Uterus (tissue), 4 donors: Measurements from ENCODE around the gene SUPT3H. TPM values are rescaled to one million over a fixed set of nuclear protein-coding genes. Genes with fewer than 3 reads are reported as not detected.
"Not testable (repeated sequence)": the region's sequence is repeated elsewhere in the genome, so short reads cannot be mapped to it uniquely, and the experiment has no call there.

ENCODE experiments used
- DNase-seq, 2 donors: peaks; one replicate each; pipeline ENCODE4 v3.0.0-alpha.2; 2019 to 2020
- H3K27ac ChIP-seq, 2 donors: fragments of 200-600 bp; sonication (generic); 1 replicate in 1 of 2; 2 replicates in 1 of 2; pipeline ENCODE4 v1.5.1; 2016 to 2018
- H3K27me3 ChIP-seq, 2 donors: fragments of 200-600 bp; sonication (generic); one replicate each; pipeline ENCODE4 v1.5.1; 2018 to 2019; ENCODE audit warnings: control low read depth in 1 of 2
- H3K36me3 ChIP-seq, 2 donors: fragments of 200-600 bp; sonication (generic); one replicate each; pipeline ENCODE4 v1.5.1; 2019; ENCODE audit warnings: control low read depth in 1 of 2
- H3K4me1 ChIP-seq, 2 donors: fragments of 200-600 bp; sonication (generic); one replicate each; pipeline ENCODE4 v1.5.1; 2018 to 2019; ENCODE audit warnings: control low read depth in 1 of 2
- H3K4me3 ChIP-seq, 2 donors: fragments of 200-600 bp; sonication (generic); 1 replicate in 1 of 2; 2 replicates in 1 of 2; pipeline ENCODE4 v1.5.1; 2018 to 2019; ENCODE audit warnings: mild to moderate bottlenecking in 1 of 2
- H3K9me3 ChIP-seq, 2 donors: fragments of 200-600 bp; sonication (generic); one replicate each; pipeline ENCODE4 v1.5.1; 2019; ENCODE audit warnings: control low read depth in 1 of 2
- POLR2A ChIP-seq, 2 donors: fragments of 450-650 bp; IDR thresholded peaks; one replicate each; pipeline ENCODE4 v1.6.1; 2016; ENCODE audit warnings: antibody characterized with exemption in 2 of 2, mild to moderate bottlenecking in 1 of 2, moderate library complexity in 1 of 2
- intact Hi-C: fragments of 100-400 bp; cut with DNase I; formaldehyde crosslinking; loops from one replicate; pipeline ENCODE4 v1.15.1; 2023; ENCODE audit warnings: low total_unique reads
- total RNA-seq, 4 donors: library from RNA; depleted of rRNA in 3 of 4; stranded (reverse); fragments of >200 nt in 3 of 4; gene quantifications; one replicate each; pipeline versions ENCODE4 v1.1.0 to v1.2.4, GENCODE V29; 2014 to 2023
- TF ChIP-seq, protein P1 (sequence below), 4 experiments: fragments of 200-600 bp in 2 of 4; fragments of 450-650 bp in 2 of 4; sonication (generic) in 2 of 4; IDR thresholded peaks; one replicate each; pipeline ENCODE4 v1.5.1; 2016 to 2019; ENCODE audit warnings: antibody characterized with exemption in 4 of 4, mild to moderate bottlenecking in 2 of 4, moderate library complexity in 1 of 4
- donor health status: DM: yes; HTN: yes; CAD: no.

The SUPT3H gene
- total RNA-seq, 4 donors from 2014 or later, result 1.3 to 14.9 (median 7.6) TPM

DNA sequence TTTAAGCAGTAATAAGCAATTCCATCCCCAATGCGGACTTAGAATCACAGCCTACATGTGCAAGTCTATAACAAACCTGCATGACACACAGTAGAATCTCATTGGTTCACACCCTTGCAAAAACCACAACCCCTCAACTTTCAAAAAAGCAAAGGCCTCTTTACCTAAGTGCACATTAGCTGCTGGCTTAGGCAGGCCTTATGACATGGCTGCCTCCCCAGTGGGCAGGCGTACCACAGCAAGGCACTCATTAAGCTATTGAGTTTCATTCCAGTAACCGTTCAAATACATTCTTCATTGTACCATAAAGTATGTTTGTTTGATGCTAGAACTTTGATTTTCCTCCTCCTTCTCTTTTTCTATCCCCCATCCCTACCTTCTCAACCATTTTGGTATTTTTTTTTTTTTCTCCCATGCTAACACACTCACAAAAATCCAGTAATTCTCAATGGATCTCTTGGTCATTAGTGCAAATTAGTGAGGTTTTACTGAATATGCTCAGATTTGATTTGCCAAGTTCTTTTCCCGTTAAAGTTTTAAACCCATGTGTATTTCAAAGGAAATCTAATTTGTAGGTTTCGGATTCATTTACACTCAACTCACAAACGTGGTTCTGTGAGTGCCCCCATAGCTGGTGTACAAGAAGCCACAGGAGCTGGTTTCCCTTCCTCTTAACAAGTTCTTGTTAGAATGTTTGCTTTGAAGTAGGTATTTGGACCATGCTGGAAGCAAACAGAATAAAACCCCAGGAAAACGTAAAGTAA is 510.0 kb downstream of the SUPT3H start:
- TF ChIP-seq, protein P1, sequence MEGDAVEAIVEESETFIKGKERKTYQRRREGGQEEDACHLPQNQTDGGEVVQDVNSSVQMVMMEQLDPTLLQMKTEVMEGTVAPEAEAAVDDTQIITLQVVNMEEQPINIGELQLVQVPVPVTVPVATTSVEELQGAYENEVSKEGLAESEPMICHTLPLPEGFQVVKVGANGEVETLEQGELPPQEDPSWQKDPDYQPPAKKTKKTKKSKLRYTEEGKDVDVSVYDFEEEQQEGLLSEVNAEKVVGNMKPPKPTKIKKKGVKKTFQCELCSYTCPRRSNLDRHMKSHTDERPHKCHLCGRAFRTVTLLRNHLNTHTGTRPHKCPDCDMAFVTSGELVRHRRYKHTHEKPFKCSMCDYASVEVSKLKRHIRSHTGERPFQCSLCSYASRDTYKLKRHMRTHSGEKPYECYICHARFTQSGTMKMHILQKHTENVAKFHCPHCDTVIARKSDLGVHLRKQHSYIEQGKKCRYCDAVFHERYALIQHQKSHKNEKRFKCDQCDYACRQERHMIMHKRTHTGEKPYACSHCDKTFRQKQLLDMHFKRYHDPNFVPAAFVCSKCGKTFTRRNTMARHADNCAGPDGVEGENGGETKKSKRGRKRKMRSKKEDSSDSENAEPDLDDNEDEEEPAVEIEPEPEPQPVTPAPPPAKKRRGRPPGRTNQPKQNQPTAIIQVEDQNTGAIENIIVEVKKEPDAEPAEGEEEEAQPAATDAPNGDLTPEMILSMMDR (IDR thresholded peaks at IDR 0.05), result no peak
- no peak for TF ChIP-seq POLR2A (IDR thresholded peaks at IDR 0.05)
- Histone ChIP-seq H3K27ac (no peak overlapping the region), H3K27me3 (no peaks in the 10 kb centered on the region), H3K36me3 (no peaks in the 10 kb centered on the region), H3K4me1 (no peaks in the 10 kb centered on the region), H3K4me3 (no peak overlapping the region), H3K9me3 (no peaks in the 10 kb centered on the region)
- DNase-seq, result no peak
- intact Hi-C loops, result no loop called here

DNA sequence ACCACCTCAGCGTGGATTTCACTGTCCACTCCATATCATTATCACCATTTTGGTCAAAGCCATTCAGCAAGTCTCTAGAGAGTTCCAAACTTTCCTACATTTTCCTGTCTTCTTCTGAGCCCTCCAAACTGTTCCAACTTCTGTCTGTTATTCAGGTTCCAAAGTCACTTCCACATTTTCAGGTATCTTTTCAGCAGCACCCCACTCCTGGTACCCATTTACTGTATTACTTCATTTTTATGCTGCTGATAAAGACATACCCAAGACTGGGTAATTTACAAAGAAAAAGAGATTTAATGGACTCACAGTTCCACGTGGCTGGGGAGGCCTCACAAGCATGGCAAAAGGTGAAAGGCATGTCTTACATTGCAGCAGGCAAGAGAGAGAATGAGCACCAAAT is 512.5 kb downstream of the SUPT3H start:
- H3K27ac ChIP-seq, intact Hi-C loops, DNase-seq, H3K4me1 ChIP-seq, H3K27me3 ChIP-seq, H3K36me3 ChIP-seq, H3K4me3 ChIP-seq, H3K9me3 ChIP-seq: not testable (repeated sequence)

DNA sequence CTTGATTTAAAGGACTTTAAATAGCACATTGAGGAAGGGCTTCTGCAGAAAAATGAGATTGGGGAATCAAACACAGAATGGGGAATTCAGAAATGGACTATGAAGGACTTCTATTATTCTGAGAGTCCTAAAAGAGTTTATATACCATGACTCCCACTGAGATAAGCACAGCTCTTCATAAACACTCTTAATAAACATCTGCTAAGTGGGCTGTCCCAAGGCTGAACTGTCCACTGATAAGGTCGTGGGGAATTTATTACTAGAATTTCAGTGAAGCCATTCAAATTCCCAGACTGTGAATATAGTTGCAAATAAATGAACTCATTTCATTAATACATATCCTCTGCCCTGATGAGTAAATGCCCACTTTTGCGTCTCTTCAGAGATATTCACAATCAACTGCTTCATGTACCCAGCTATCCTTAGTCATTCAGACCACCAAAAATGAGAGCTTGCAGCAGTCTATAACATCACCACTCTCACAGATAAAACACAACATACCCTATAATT is 517.8 kb downstream of the SUPT3H start:
- no peak for DNase-seq
- intact Hi-C loops, result no loop called here
- Histone ChIP-seq H3K27ac (no peak overlapping the region), H3K27me3 (no peaks in the 10 kb centered on the region), H3K4me1 (no peaks in the 10 kb centered on the region), H3K9me3 (no peaks in the 10 kb centered on the region), H3K4me3 (no peak overlapping the region), H3K36me3 (no peaks in the 10 kb centered on the region)
- no peak for TF ChIP-seq POLR2A (IDR thresholded peaks at IDR 0.05)
- TF ChIP-seq, protein P1 (IDR thresholded peaks at IDR 0.05), result no peak

DNA sequence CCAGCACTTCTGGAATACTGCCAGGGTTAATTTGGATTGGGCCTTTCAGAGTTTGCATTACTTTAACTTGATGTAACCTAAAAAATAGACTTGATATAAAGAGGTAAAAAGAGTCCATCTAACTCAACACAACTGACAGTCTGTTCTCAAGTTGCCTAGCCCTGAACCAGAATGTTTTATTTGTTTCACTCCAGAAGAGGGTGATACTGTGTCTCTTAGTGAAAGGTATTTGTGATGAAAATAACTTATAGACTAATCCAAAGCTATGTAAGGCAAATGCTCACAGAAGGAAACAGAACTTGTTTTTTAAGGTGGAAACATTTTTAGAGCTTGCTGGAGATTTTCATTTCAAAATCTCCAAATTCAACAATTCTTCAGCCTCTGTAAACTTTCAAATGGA is 518.7 kb downstream of the SUPT3H start:
- intact Hi-C loops, result no loop called here
- H3K27ac ChIP-seq, result no peak overlapping the region
- no peak for DNase-seq
- TF ChIP-seq, protein P1 (IDR thresholded peaks at IDR 0.05), result no peak
- no peak for TF ChIP-seq POLR2A (IDR thresholded peaks at IDR 0.05)
- H3K36me3 ChIP-seq, result no peaks in the 10 kb centered on the region
- no peak overlapping the region for H3K4me3 ChIP-seq
- no peaks in the 10 kb centered on the region for H3K4me1 ChIP-seq
- H3K9me3 ChIP-seq, result no peaks in the 10 kb centered on the region
- H3K27me3 ChIP-seq, result no peaks in the 10 kb centered on the region

DNA sequence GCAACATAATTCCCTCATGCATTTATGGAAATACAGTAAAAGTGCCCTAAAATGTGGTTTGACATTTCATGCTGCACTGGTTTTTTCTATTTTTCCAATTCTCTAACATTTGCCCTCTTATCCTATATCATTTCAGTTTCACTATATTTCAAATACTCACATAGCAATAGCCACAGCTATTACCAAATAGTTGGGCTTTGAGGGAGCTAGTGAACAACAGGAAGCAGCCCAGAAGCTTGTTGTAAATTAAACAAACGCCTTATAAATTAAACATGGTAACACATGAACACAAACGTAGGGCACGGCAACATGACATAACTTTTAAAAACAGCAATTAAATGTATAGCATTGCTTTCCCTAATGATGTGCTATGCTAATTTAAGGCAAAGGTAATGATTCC is 521.3 kb downstream of the SUPT3H start:
- Histone ChIP-seq H3K4me1 (no peaks in the 10 kb centered on the region), H3K27me3 (no peaks in the 10 kb centered on the region), H3K9me3 (no peaks in the 10 kb centered on the region), H3K27ac (no peak overlapping the region), H3K4me3 (no peak overlapping the region), H3K36me3 (no peaks in the 10 kb centered on the region)
- no peak for DNase-seq
- TF ChIP-seq, protein P1 (IDR thresholded peaks at IDR 0.05), result no peak
- no peak for TF ChIP-seq POLR2A (IDR thresholded peaks at IDR 0.05)
- intact Hi-C loops, result no loop called here
